Activated CD4-positive, alpha-beta memory T cell treated with anti-CD3 and anti-CD28 coated beads, Interleukin-2, amount 10 ng/mL, durations not matched to agents 7 days and 5 days (primary cell): ENCODE measurements around the gene NR1H3. TPM values are rescaled to one million over a fixed set of nuclear protein-coding genes. Genes with fewer than 3 reads are reported as not detected.

Experiments used
- CTCF ChIA-PET: fragments of 350-600 bp; sonication (Branson Sonifier 250); formaldehyde crosslinking; loops from one replicate; lab custom pipeline; 2021; ENCODE audit warnings: antibody characterized with exemption, inconsistent platforms; lab: Charles Lee
- POLR2A ChIA-PET: fragments of 350-600 bp; sonication (Branson Sonifier 250); formaldehyde crosslinking; loops from one replicate; lab custom pipeline; 2021; ENCODE audit warnings: antibody characterized with exemption; lab: Charles Lee
- DNase-seq: peaks from one replicate; pipeline ENCODE4 v3.0.0-alpha.2; 2020
- H3K27ac Mint-ChIP-seq: one replicate; pipeline ENCODE4 v1.8.0; 2021; ENCODE audit warnings: mild to moderate bottlenecking, mixed read lengths
- H3K27me3 Mint-ChIP-seq: one replicate; pipeline ENCODE4 v1.8.0; 2021; ENCODE audit warnings: mixed read lengths
- H3K36me3 Mint-ChIP-seq: one replicate; pipeline ENCODE4 v1.8.0; 2021; ENCODE audit warnings: low read depth, mixed read lengths
- H3K4me1 Mint-ChIP-seq: one replicate; pipeline ENCODE4 v1.8.0; 2021; ENCODE audit warnings: mixed read lengths
- H3K4me3 Mint-ChIP-seq: one replicate; pipeline ENCODE4 v1.8.0; 2021; ENCODE audit warnings: mild to moderate bottlenecking, mixed read lengths
- H3K9me3 Mint-ChIP-seq: one replicate; pipeline ENCODE4 v1.8.0; 2021; ENCODE audit warnings: mixed read lengths
- total RNA-seq, 2 experiments: library from RNA; stranded (reverse); gene quantifications; one replicate each; pipeline ENCODE4 v1.2.3, GENCODE V29; 2021

Gene NR1H3
- total RNA-seq, 2 experiments from 2014 or later: 10.5 to 13.9 TPM

DNA sequence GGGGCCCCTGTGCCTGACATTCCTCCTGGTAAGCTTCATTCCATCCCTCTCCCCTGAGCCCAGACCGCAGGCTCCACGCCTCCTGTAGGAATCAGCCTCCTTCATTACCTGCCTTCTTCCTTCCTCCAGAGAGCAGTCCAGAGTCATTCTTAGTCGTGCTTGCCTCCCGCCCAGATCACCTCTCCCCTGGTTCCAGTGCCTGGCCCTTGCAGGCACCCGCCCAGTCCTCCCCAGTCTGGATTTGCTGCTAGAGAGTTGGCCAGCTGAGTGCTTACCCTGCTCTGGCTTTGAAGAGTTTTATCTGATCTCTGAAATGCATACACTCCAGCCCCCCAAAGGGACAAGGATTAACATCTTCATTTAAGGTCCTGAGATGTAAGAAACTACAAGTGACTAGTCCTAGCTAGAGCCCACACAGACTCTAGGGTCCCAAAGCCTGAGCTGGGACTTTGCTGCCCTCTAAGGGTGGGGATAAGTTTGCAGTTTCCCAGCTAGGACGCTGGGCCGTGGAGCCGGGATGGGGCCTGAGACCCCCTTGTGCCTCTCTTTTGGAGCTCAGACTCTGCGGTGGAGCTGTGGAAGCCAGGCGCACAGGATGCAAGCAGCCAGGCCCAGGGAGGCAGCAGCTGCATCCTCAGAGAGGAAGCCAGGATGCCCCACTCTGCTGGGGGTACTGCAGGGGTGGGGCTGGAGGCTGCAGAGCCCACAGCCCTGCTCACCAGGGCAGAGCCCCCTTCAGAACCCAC lies 1.6 kb downstream of the NR1H3 start:
- H3K27ac Mint-ChIP-seq: no peak overlapping the region
- H3K4me1 Mint-ChIP-seq: peaks cover 9% of the 10 kb centered on the region
- no peaks in the 10 kb centered on the region for H3K9me3 Mint-ChIP-seq
- ChIA-PET CTCF (interaction anchor here (0.6 to 3.5 kb wide), 25 partner anchors 9 to 305 kb away, joined by 3 to 39 read pairs (median 5); partner anchors contain the start of genes ACP2, DDB2 and PACSIN3), POLR2A (interaction anchor here (0.8 to 3.0 kb wide), 10 partner anchors 9 to 81 kb away, joined by 3 to 23 read pairs (median 6); partner anchors contain the start of genes ACP2, DDB2 and MADD)
- H3K27me3 Mint-ChIP-seq: no peaks in the 10 kb centered on the region
- H3K4me3 Mint-ChIP-seq: no peak overlapping the region
- peak; percentile 36 for DNase-seq
- H3K36me3 Mint-ChIP-seq: no peaks in the 10 kb centered on the region

- Mint-ChIP-seq H3K27ac (no peak overlapping the region), H3K36me3 (no peaks in the 10 kb centered on the region), H3K9me3 (no peaks in the 10 kb centered on the region), H3K4me1 (peaks cover 18% of the 10 kb centered on the region), H3K4me3 (no peak overlapping the region), H3K27me3 (no peaks in the 10 kb centered on the region)
- ChIA-PET CTCF (interaction anchor here (1.3 to 3.5 kb wide), 11 partner anchors 8 to 81 kb away, joined by 3 to 39 read pairs (median 7); partner anchors contain the start of gene ACP2), POLR2A (interaction anchor here (0.9 to 3.0 kb wide), 6 partner anchors 8 to 33 kb away, joined by 3 to 23 read pairs (median 8); partner anchors contain the start of genes ACP2 and MADD)
- no peak for DNase-seq
Observed at GRCh38 chr11:47260366-47260765, 2.6 kb downstream of the NR1H3 start.

DNA sequence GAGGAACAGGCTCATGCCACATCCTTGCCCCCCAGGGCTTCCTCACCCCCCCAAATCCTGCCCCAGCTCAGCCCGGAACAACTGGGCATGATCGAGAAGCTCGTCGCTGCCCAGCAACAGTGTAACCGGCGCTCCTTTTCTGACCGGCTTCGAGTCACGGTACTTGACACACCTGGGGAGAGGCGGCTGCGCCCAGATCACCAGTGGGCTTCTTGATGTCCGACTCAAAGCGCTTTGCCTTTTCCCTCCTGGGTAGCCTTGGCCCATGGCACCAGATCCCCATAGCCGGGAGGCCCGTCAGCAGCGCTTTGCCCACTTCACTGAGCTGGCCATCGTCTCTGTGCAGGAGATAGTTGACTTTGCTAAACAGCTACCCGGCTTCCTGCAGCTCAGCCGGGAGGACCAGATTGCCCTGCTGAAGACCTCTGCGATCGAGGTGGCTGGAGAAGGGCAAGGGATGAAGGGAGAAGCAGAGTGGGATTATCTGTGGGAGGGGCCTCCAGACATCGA lies 3.5 kb downstream of the NR1H3 start:
- Mint-ChIP-seq H3K27me3 (no peaks in the 10 kb centered on the region), H3K27ac (no peak overlapping the region), H3K36me3 (no peaks in the 10 kb centered on the region), H3K4me3 (no peak overlapping the region), H3K9me3 (no peaks in the 10 kb centered on the region), H3K4me1 (peaks cover 24% of the 10 kb centered on the region)
- CTCF ChIA-PET: interaction anchor here (3.1 kb wide), 1 partner anchor 82 kb away, joined by 38 read pairs; no protein-coding TSS in a partner anchor
- POLR2A ChIA-PET: interaction anchor here (5.9 kb wide), 1 partner anchor 13 kb away, joined by 33 read pairs; the partner anchor contains the start of gene ACP2
- DNase-seq: no peak

DNA sequence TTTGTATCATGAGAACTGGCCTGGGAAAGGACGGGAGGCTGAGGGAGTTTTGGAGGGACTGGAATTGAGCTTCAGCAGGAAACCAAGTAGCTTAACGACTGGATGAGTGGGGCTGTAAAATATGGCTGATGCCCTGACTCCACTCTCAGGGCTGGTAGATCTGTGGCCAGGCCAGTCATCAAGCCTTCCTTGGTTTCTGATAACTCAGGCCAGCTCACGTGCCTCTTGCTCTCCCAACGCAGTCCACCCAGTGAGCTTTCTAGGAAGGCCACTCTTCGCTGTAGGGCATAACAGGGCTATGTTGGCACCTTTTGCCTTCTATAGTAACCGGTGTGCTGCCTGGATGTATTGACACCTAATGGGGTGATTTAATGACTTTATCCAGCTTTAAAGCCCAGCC lies 6.3 kb downstream of the NR1H3 start:
- ChIA-PET CTCF (interaction anchor here (0.9 to 2.8 kb wide), 3 partner anchors 15 to 190 kb away, joined by 4 to 8 read pairs (median 5); partner anchors contain the start of gene ACP2), POLR2A (interaction anchor here (1.3 to 7.1 kb wide), 5 partner anchors 16 to 87 kb away, joined by 3 to 75 read pairs (median 4); partner anchors contain the start of genes ACP2, ARFGAP2 and DDB2)
- Mint-ChIP-seq H3K4me3 (no peak overlapping the region), H3K9me3 (no peaks in the 10 kb centered on the region), H3K36me3 (no peaks in the 10 kb centered on the region), H3K27me3 (no peaks in the 10 kb centered on the region), H3K4me1 (peaks cover 34% of the 10 kb centered on the region), H3K27ac (no peak overlapping the region)
- DNase-seq: no peak

GRCh38 chr11:47264521-47264920 lies 6.7 kb downstream of the NR1H3 start:
- no peaks in the 10 kb centered on the region for H3K36me3 Mint-ChIP-seq
- DNase-seq: no peak
- H3K9me3 Mint-ChIP-seq: no peaks in the 10 kb centered on the region
- H3K4me1 Mint-ChIP-seq: peaks cover 33% of the 10 kb centered on the region
- ChIA-PET CTCF (interaction anchor here (0.9 to 2.8 kb wide), 3 partner anchors 16 to 190 kb away, joined by 4 to 8 read pairs (median 5); partner anchors contain the start of gene ACP2), POLR2A (interaction anchor here (1.3 to 7.1 kb wide), 5 partner anchors 16 to 88 kb away, joined by 3 to 75 read pairs (median 4); partner anchors contain the start of genes ACP2, ARFGAP2 and DDB2)
- no peak overlapping the region for H3K4me3 Mint-ChIP-seq
- H3K27me3 Mint-ChIP-seq: no peaks in the 10 kb centered on the region
- H3K27ac Mint-ChIP-seq: no peak overlapping the region

- Mint-ChIP-seq H3K27me3 (no peaks in the 10 kb centered on the region), H3K9me3 (no peaks in the 10 kb centered on the region), H3K36me3 (peaks cover 11% of the 10 kb centered on the region), H3K4me1 (peaks cover 55% of the 10 kb centered on the region), H3K4me3 (no peak overlapping the region), H3K27ac (peak overlapping the region; percentile 97)
- ChIA-PET POLR2A (interaction anchor here (0.9 to 7.1 kb wide), 8 partner anchors 9 to 139 kb away, joined by 3 to 75 read pairs (median 4); partner anchors contain the start of genes ACP2 and DDB2), CTCF (interaction anchor here (1.4 to 1.5 kb wide), 2 partner anchors 8 to 53 kb away, joined by 6 to 9 read pairs; partner anchors contain the start of gene DDB2)
- DNase-seq: no peak
Observed at GRCh38 chr11:47267876-47268275, 10.1 kb downstream of the NR1H3 start.

DNA sequence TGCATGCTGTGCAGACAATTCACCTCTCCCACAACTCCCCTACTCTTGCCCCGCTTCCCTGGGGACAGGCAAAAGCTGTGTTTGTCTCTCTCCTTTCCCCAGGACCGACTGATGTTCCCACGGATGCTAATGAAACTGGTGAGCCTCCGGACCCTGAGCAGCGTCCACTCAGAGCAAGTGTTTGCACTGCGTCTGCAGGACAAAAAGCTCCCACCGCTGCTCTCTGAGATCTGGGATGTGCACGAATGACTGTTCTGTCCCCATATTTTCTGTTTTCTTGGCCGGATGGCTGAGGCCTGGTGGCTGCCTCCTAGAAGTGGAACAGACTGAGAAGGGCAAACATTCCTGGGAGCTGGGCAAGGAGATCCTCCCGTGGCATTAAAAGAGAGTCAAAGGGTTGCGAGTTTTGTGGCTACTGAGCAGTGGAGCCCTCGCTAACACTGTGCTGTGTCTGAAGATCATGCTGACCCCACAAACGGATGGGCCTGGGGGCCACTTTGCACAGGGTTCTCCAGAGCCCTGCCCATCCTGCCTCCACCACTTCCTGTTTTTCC lies 10.7 kb downstream of the NR1H3 start:
- Mint-ChIP-seq H3K4me3 (peak overlapping the region; percentile 76), H3K27ac (peak overlapping the region; percentile 97), H3K36me3 (peaks cover 11% of the 10 kb centered on the region), H3K9me3 (no peaks in the 10 kb centered on the region), H3K4me1 (peaks cover 57% of the 10 kb centered on the region), H3K27me3 (no peaks in the 10 kb centered on the region)
- ChIA-PET CTCF (interaction anchor here (1.4 to 1.5 kb wide), 2 partner anchors 9 to 54 kb away, joined by 6 to 9 read pairs; partner anchors contain the start of gene DDB2), POLR2A (interaction anchor here (0.9 to 7.1 kb wide), 7 partner anchors 9 to 139 kb away, joined by 3 to 75 read pairs (median 4); partner anchors contain the start of genes ACP2 and DDB2)
- no peak for DNase-seq

GRCh38 chr11:47269002-47269828 lies 11.4 kb downstream of the NR1H3 start:
- Mint-ChIP-seq H3K4me3 (peak overlapping the region; percentile 76), H3K36me3 (peaks cover 18% of the 10 kb centered on the region), H3K27ac (peak overlapping the region; percentile 97), H3K9me3 (no peaks in the 10 kb centered on the region), H3K4me1 (peaks cover 59% of the 10 kb centered on the region), H3K27me3 (no peaks in the 10 kb centered on the region)
- CTCF ChIA-PET: interaction anchor here (1.4 to 1.5 kb wide), 2 partner anchors 10 to 55 kb away, joined by 6 to 9 read pairs; partner anchors contain the start of gene DDB2
- DNase-seq: peak; percentile 87
- POLR2A ChIA-PET: interaction anchor here (1.1 to 7.1 kb wide), 10 partner anchors 10 to 138 kb away, joined by 3 to 75 read pairs (median 9); partner anchors contain the start of genes ACP2, DDB2 and NR1H3

DNA sequence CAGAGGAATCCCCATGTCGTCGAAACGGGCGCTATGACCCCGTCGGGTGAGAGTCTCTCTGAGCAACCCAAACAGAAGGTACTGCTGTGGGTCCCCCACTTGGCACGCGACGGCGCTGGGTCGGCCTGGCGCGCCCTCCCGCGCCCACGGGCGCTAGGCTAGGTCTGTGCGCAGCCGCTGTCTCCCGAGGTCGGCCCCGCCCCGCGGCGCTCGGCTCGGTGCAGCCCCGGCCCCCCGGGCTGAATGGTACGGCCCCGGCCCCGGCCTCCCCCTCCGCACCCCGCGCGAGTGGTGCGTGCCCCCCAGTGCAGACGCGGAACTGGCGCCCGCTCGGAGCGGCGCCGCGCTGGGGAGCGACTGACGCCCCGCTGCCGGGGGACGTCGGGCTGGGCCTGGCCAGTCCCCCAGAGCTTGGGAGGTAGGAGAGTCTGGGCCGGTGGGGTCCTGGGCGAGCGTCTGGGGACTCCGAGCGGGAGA lies 12.1 kb downstream of the NR1H3 start, which contains the start of gene MADD:
MADD (plus strand) TSS at position 305 of the 477 bp plus-strand sequence.
- Mint-ChIP-seq H3K27ac (peak within 1 kb of the TSS; percentile 97), H3K36me3 (peaks cover 25% of the 10 kb centered on the region), H3K4me1 (peaks cover 54% of the 10 kb centered on the region), H3K27me3 (no peaks in the 10 kb centered on the region), H3K9me3 (no peaks in the 10 kb centered on the region), H3K4me3 (peak within 1 kb of the TSS; percentile 76)
- POLR2A ChIA-PET: interaction anchor here (0.7 to 4.4 kb wide), 10 partner anchors 11 to 184 kb away, joined by 3 to 63 read pairs (median 8); partner anchors contain the start of genes ACP2, DDB2, NR1H3 and PSMC3
- DNase-seq: peak; percentile 91
- CTCF ChIA-PET: interaction anchor here (1.8 to 1.9 kb wide), 2 partner anchors 35 to 55 kb away, joined by 5 to 9 read pairs; partner anchors contain the start of gene DDB2

GRCh38 chr11:47270331-47271271 lies 12.8 kb downstream of the NR1H3 start:
- Mint-ChIP-seq H3K27me3 (no peaks in the 10 kb centered on the region), H3K4me3 (peak overlapping the region; percentile 76), H3K27ac (peak overlapping the region; percentile 79), H3K4me1 (peaks cover 48% of the 10 kb centered on the region), H3K9me3 (no peaks in the 10 kb centered on the region), H3K36me3 (peaks cover 30% of the 10 kb centered on the region)
- POLR2A ChIA-PET: interaction anchor here (0.7 to 4.4 kb wide), 18 partner anchors 12 to 185 kb away, joined by 3 to 63 read pairs (median 5); partner anchors contain the start of genes ACP2, DDB2, NR1H3 and PSMC3
- CTCF ChIA-PET: interaction anchor here (0.7 to 2.0 kb wide), 9 partner anchors 11 to 295 kb away, joined by 3 to 12 read pairs (median 5); partner anchors contain the start of genes ACP2, DDB2 and PTPMT1
- DNase-seq: peak; percentile 59
